ENCODE measurements around the gene YWHAE. TPM values are rescaled to one million over a fixed set of nuclear protein-coding genes. Genes with fewer than 3 reads are reported as not detected.

The YWHAE gene
- total RNA-seq, 1 donor from 2014 or later: 458 TPM

DNA sequence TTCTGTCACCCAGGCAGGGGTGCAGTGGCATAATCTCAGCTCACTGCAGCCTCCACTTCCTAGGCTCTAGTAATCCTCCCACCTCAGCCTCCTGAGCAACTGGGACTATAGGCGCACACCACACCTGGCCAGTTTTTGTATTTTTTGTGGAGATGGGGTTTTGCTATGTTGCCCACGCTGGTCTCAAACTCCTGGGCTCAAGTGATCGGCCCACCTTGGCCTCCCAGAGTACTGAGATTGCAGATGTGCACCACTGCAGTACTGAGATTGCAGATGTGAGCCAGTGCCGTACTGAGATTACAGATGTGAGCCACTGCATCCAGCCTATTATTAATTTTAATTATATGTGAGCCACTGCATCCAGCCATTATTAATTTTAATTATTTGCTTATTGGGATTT, 42.2 kb upstream of the YWHAE start:
- Mint-ChIP-seq H3K27me3 (ENCODE audit: unreplicated experiment) (no peaks in the 10 kb centered on the region), H3K4me1 (ENCODE audit: unreplicated experiment) (peaks cover 23% of the 10 kb centered on the region), H3K27ac (ENCODE audit: unreplicated experiment) (no peak overlapping the region), H3K9me3 (ENCODE audit: unreplicated experiment) (no peaks in the 10 kb centered on the region), H3K4me3 (ENCODE audit: unreplicated experiment) (no peak overlapping the region), H3K36me3 (ENCODE audit: unreplicated experiment) (peaks cover 2% of the 10 kb centered on the region)
- TF ChIP-seq, protein P1, sequence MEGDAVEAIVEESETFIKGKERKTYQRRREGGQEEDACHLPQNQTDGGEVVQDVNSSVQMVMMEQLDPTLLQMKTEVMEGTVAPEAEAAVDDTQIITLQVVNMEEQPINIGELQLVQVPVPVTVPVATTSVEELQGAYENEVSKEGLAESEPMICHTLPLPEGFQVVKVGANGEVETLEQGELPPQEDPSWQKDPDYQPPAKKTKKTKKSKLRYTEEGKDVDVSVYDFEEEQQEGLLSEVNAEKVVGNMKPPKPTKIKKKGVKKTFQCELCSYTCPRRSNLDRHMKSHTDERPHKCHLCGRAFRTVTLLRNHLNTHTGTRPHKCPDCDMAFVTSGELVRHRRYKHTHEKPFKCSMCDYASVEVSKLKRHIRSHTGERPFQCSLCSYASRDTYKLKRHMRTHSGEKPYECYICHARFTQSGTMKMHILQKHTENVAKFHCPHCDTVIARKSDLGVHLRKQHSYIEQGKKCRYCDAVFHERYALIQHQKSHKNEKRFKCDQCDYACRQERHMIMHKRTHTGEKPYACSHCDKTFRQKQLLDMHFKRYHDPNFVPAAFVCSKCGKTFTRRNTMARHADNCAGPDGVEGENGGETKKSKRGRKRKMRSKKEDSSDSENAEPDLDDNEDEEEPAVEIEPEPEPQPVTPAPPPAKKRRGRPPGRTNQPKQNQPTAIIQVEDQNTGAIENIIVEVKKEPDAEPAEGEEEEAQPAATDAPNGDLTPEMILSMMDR (IDR thresholded peaks at IDR 0.05): no peak
- DNase-seq (ENCODE audit: extremely low spot score, unreplicated experiment): no peak

DNA sequence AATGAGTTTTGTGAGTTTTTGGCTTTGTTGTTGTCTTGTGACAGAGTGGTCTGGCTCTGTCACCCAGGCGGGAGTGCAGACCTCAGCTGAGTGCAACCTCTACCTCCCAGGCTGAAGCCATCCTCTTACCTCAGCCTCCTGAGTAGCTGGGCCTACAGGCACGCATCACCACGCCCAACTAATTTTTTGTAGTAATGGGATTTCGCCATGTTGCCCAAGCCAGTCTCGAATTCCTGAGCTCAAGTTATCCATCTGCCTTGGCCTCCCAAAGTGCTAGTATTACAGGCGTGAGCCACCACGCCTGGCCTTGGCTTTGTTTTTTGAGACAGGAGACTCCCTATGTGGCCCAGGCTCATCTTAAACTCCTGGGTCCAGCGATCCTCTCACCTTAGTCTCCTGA, 40.9 kb upstream of the YWHAE start:
- H3K27me3 Mint-ChIP-seq (ENCODE audit: unreplicated experiment): no peaks in the 10 kb centered on the region
- H3K9me3 Mint-ChIP-seq (ENCODE audit: unreplicated experiment): no peaks in the 10 kb centered on the region
- H3K27ac Mint-ChIP-seq (ENCODE audit: unreplicated experiment): no peak overlapping the region
- H3K4me3 Mint-ChIP-seq (ENCODE audit: unreplicated experiment): no peak overlapping the region
- TF ChIP-seq, protein P1 (IDR thresholded peaks at IDR 0.05): no peak
- no peak for DNase-seq (ENCODE audit: extremely low spot score, unreplicated experiment)
- peaks cover 21% of the 10 kb centered on the region for H3K4me1 Mint-ChIP-seq (ENCODE audit: unreplicated experiment)
- H3K36me3 Mint-ChIP-seq (ENCODE audit: unreplicated experiment): peaks cover 11% of the 10 kb centered on the region

DNA sequence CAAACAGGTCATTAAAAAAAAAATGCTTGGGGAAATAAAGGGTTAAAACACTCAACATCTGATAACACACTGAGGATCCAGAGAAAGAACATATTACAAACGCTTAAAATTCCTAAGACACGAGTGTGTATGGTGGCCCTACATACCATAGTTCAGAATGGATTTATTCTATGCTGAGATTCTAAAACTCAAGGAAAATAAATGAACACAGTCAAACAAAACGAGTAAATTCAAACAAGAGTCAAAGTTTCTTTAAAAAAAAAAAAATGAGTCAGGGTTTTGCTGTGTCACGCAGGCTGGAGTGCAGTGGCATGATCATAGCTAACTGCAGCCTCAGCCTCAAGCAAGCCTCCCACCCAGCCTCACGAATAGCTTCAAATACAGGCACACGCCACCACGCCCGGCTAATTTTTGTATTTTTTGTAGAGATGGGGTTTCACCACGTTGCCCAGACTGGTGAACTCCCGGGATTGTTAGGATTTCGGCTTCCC, 38.6 kb upstream of the YWHAE start:
- Mint-ChIP-seq H3K27ac (ENCODE audit: unreplicated experiment) (peak overlapping the region; percentile 89), H3K4me1 (ENCODE audit: unreplicated experiment) (peaks cover 21% of the 10 kb centered on the region), H3K27me3 (ENCODE audit: unreplicated experiment) (no peaks in the 10 kb centered on the region), H3K9me3 (ENCODE audit: unreplicated experiment) (no peaks in the 10 kb centered on the region), H3K4me3 (ENCODE audit: unreplicated experiment) (peak overlapping the region; percentile 20), H3K36me3 (ENCODE audit: unreplicated experiment) (peaks cover 20% of the 10 kb centered on the region)
- TF ChIP-seq, protein P1 (IDR thresholded peaks at IDR 0.05): no peak
- DNase-seq (ENCODE audit: extremely low spot score, unreplicated experiment): no peak

DNA sequence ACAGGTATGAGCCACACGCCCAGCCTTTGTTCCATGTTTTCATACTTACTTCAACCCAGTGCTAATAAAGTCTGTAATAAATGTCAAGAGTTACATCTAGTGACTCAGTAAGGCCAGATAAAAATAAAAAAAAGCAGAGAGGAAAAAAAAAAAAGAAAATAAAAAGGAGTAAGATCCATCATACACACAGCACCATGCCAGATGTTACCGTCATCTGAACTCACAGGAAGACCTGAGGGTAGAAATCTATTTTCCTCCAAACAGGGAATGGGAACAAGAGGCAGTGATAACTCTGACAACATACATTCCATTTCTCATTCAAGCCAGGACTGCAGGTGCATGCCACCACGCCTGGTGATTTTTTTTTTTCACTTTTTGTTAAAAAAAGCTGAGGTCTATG, 35.3 kb upstream of the YWHAE start:
- no peaks in the 10 kb centered on the region for H3K27me3 Mint-ChIP-seq (ENCODE audit: unreplicated experiment)
- no peak for DNase-seq (ENCODE audit: extremely low spot score, unreplicated experiment)
- peaks cover 30% of the 10 kb centered on the region for H3K36me3 Mint-ChIP-seq (ENCODE audit: unreplicated experiment)
- no peak overlapping the region for H3K4me3 Mint-ChIP-seq (ENCODE audit: unreplicated experiment)
- TF ChIP-seq, protein P1 (IDR thresholded peaks at IDR 0.05): no peak
- H3K9me3 Mint-ChIP-seq (ENCODE audit: unreplicated experiment): no peaks in the 10 kb centered on the region
- peak overlapping the region; percentile 72 for H3K27ac Mint-ChIP-seq (ENCODE audit: unreplicated experiment)
- peaks cover 31% of the 10 kb centered on the region for H3K4me1 Mint-ChIP-seq (ENCODE audit: unreplicated experiment)

DNA sequence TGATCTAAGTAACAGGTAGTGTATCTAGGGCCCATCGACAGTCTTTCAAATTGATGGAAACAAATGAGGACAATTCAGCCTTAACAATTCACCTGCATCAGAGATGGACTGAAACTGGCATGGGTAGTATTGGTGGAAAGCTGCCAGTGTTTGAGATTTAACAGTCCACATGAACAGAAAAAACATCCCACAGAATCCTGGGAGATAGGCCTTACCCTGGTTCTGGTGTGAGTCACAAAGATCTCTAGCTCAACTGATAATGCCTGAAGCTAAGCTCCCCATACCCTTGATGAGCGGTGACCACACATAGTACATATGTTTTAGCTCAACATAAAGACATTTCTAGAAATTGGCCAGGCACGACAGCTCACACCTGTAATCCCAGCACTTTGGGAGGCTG, 34.1 kb upstream of the YWHAE start:
- Mint-ChIP-seq H3K27me3 (ENCODE audit: unreplicated experiment) (no peaks in the 10 kb centered on the region), H3K9me3 (ENCODE audit: unreplicated experiment) (no peaks in the 10 kb centered on the region), H3K4me1 (ENCODE audit: unreplicated experiment) (peaks cover 29% of the 10 kb centered on the region), H3K36me3 (ENCODE audit: unreplicated experiment) (peaks cover 30% of the 10 kb centered on the region), H3K4me3 (ENCODE audit: unreplicated experiment) (no peak overlapping the region), H3K27ac (ENCODE audit: unreplicated experiment) (no peak overlapping the region)
- no peak for DNase-seq (ENCODE audit: extremely low spot score, unreplicated experiment)
- TF ChIP-seq, protein P1 (IDR thresholded peaks at IDR 0.05): no peak

Measured in osteocyte (in vitro differentiated cells).